ENCODE measurements around the gene COL20A1. TPM values are rescaled to one million over a fixed set of nuclear protein-coding genes. Genes with fewer than 3 reads are reported as not detected.

Gene COL20A1
- total RNA-seq, 2 donors from 2014 or later: 0.50 to 0.58 TPM

- Mint-ChIP-seq H3K9me3 (no peaks in the 10 kb centered on the region), H3K4me3 (no peak overlapping the region), H3K36me3 (ENCODE audit: insufficient read depth in 2 of 2) (no peaks in the 10 kb centered on the region), H3K27me3 (ENCODE audit: low read depth) (peaks cover 2% of the 10 kb centered on the region), H3K4me1 (ENCODE audit: low read depth) (no peaks in the 10 kb centered on the region), H3K27ac (no peak overlapping the region)
- ATAC-seq (replicated peaks in 1 of 2) (no peak), DNase-seq (no peak)
Measured at GRCh38 chr20:63293871-63294535, 1.0 kb downstream of the COL20A1 start.

GRCh38 chr20:63294536-63294900, 1.5 kb downstream of the COL20A1 start:
- peaks cover 6% of the 10 kb centered on the region for H3K27me3 Mint-ChIP-seq (ENCODE audit: low read depth)
- H3K4me1 Mint-ChIP-seq (ENCODE audit: low read depth): no peaks in the 10 kb centered on the region
- ATAC-seq (replicated peaks in 1 of 2) (no peak), DNase-seq (no peak)
- H3K36me3 Mint-ChIP-seq (ENCODE audit: insufficient read depth in 2 of 2): no peaks in the 10 kb centered on the region
- no peak overlapping the region for H3K4me3 Mint-ChIP-seq
- no peak overlapping the region for H3K27ac Mint-ChIP-seq
- no peaks in the 10 kb centered on the region for H3K9me3 Mint-ChIP-seq

GRCh38 chr20:63295018-63295417, 2.0 kb downstream of the COL20A1 start:
- H3K36me3 Mint-ChIP-seq (ENCODE audit: insufficient read depth in 2 of 2): no peaks in the 10 kb centered on the region
- ATAC-seq (replicated peaks in 1 of 2) (no peak), DNase-seq (no peak)
- H3K4me1 Mint-ChIP-seq (ENCODE audit: low read depth): no peaks in the 10 kb centered on the region
- H3K9me3 Mint-ChIP-seq: no peaks in the 10 kb centered on the region
- no peak overlapping the region for H3K4me3 Mint-ChIP-seq
- H3K27ac Mint-ChIP-seq: no peak overlapping the region
- peaks cover 6% of the 10 kb centered on the region for H3K27me3 Mint-ChIP-seq (ENCODE audit: low read depth)

- no peaks in the 10 kb centered on the region for H3K4me1 Mint-ChIP-seq (ENCODE audit: low read depth)
- DNase-seq: no peak
- H3K27ac Mint-ChIP-seq: no peak overlapping the region
- H3K36me3 Mint-ChIP-seq (ENCODE audit: insufficient read depth in 2 of 2): no peaks in the 10 kb centered on the region
- peak; percentile 14 to 24 for ATAC-seq (replicated peaks in 1 of 2)
- no peaks in the 10 kb centered on the region for H3K9me3 Mint-ChIP-seq
- peaks cover 6% of the 10 kb centered on the region for H3K27me3 Mint-ChIP-seq (ENCODE audit: low read depth)
- H3K4me3 Mint-ChIP-seq: peak overlapping the region in 1 of 2 donors; percentile 17
Measured at GRCh38 chr20:63295422-63295821, 2.4 kb downstream of the COL20A1 start.

GRCh38 chr20:63295846-63296245, 2.9 kb downstream of the COL20A1 start:
- Mint-ChIP-seq H3K4me3 (peak overlapping the region in 1 of 2 donors; percentile 17), H3K36me3 (ENCODE audit: insufficient read depth in 2 of 2) (no peaks in the 10 kb centered on the region), H3K4me1 (ENCODE audit: low read depth) (no peaks in the 10 kb centered on the region), H3K9me3 (no peaks in the 10 kb centered on the region), H3K27me3 (ENCODE audit: low read depth) (peaks cover 9% of the 10 kb centered on the region), H3K27ac (no peak overlapping the region)
- peak; percentile 6 to 7 for ATAC-seq (replicated peaks in 1 of 2)
- DNase-seq: no peak

GRCh38 chr20:63296531-63297299, 3.7 kb downstream of the COL20A1 start:
- Mint-ChIP-seq H3K36me3 (ENCODE audit: insufficient read depth in 2 of 2) (no peaks in the 10 kb centered on the region), H3K9me3 (peaks cover 0 to 4% of the 10 kb centered on the region in 2 donors), H3K27ac (no peak overlapping the region), H3K27me3 (ENCODE audit: low read depth) (peaks cover 15% of the 10 kb centered on the region), H3K4me3 (no peak overlapping the region), H3K4me1 (ENCODE audit: low read depth) (no peaks in the 10 kb centered on the region)
- ATAC-seq (replicated peaks in 1 of 2): no peak
- no peak for DNase-seq

GRCh38 chr20:63297371-63297781, 4.4 kb downstream of the COL20A1 start:
- no peaks in the 10 kb centered on the region for H3K36me3 Mint-ChIP-seq (ENCODE audit: insufficient read depth in 2 of 2)

GRCh38 chr20:63297796-63298572, 5.0 kb downstream of the COL20A1 start:
- no peaks in the 10 kb centered on the region for H3K4me1 Mint-ChIP-seq (ENCODE audit: low read depth)
- H3K36me3 Mint-ChIP-seq (ENCODE audit: insufficient read depth in 2 of 2): peaks cover 0 to 2% of the 10 kb centered on the region in 2 donors
- H3K4me3 Mint-ChIP-seq: no peak overlapping the region
- H3K9me3 Mint-ChIP-seq: peaks cover 0 to 4% of the 10 kb centered on the region in 2 donors
- ATAC-seq (replicated peaks in 1 of 2) (no peak), DNase-seq (no peak)
- peaks cover 24% of the 10 kb centered on the region for H3K27me3 Mint-ChIP-seq (ENCODE audit: low read depth)
- no peak overlapping the region for H3K27ac Mint-ChIP-seq

More at GRCh38 chr20:63297371-63297781, 4.4 kb downstream of the COL20A1 start:
- peaks cover 18% of the 10 kb centered on the region for H3K27me3 Mint-ChIP-seq (ENCODE audit: low read depth)
- no peak overlapping the region for H3K27ac Mint-ChIP-seq
- no peak overlapping the region for H3K4me3 Mint-ChIP-seq
- ATAC-seq (replicated peaks in 1 of 2): no peak
- H3K9me3 Mint-ChIP-seq: peaks cover 0 to 4% of the 10 kb centered on the region in 2 donors
- no peaks in the 10 kb centered on the region for H3K4me1 Mint-ChIP-seq (ENCODE audit: low read depth)
- no peak for DNase-seq

- peaks cover 24% of the 10 kb centered on the region for H3K27me3 Mint-ChIP-seq (ENCODE audit: low read depth)
- H3K36me3 Mint-ChIP-seq (ENCODE audit: insufficient read depth in 2 of 2): peaks cover 0 to 2% of the 10 kb centered on the region in 2 donors
- peaks cover 0 to 4% of the 10 kb centered on the region in 2 donors for H3K9me3 Mint-ChIP-seq
- no peak for ATAC-seq (replicated peaks in 1 of 2)
- no peak overlapping the region for H3K4me3 Mint-ChIP-seq
- no peak for DNase-seq
- H3K4me1 Mint-ChIP-seq (ENCODE audit: low read depth): no peaks in the 10 kb centered on the region
- H3K27ac Mint-ChIP-seq: no peak overlapping the region
Measured at GRCh38 chr20:63298731-63299312, 5.8 kb downstream of the COL20A1 start.

GRCh38 chr20:63301671-63302070, 8.7 kb downstream of the COL20A1 start:
- H3K27ac Mint-ChIP-seq: no peak overlapping the region

GRCh38 chr20:63303095-63303666, 10.2 kb downstream of the COL20A1 start:
- H3K4me1 Mint-ChIP-seq (ENCODE audit: low read depth): no peaks in the 10 kb centered on the region
- no peak for ATAC-seq (replicated peaks in 1 of 2)
- peaks cover 24% of the 10 kb centered on the region for H3K27me3 Mint-ChIP-seq (ENCODE audit: low read depth)
- no peak overlapping the region for H3K27ac Mint-ChIP-seq
- DNase-seq: no peak
- peaks cover 0 to 2% of the 10 kb centered on the region in 2 donors for H3K36me3 Mint-ChIP-seq (ENCODE audit: insufficient read depth in 2 of 2)
- H3K9me3 Mint-ChIP-seq: peaks cover 0 to 4% of the 10 kb centered on the region in 2 donors
- no peak overlapping the region for H3K4me3 Mint-ChIP-seq

More at GRCh38 chr20:63301671-63302070, 8.7 kb downstream of the COL20A1 start:
- no peak for ATAC-seq (replicated peaks in 1 of 2)
- DNase-seq: no peak
- Mint-ChIP-seq H3K4me3 (no peak overlapping the region), H3K27me3 (ENCODE audit: low read depth) (peaks cover 24% of the 10 kb centered on the region), H3K36me3 (ENCODE audit: insufficient read depth in 2 of 2) (peaks cover 0 to 2% of the 10 kb centered on the region in 2 donors), H3K4me1 (ENCODE audit: low read depth) (no peaks in the 10 kb centered on the region), H3K9me3 (peaks cover 0 to 4% of the 10 kb centered on the region in 2 donors)

- Mint-ChIP-seq H3K27me3 (ENCODE audit: low read depth) (peaks cover 19% of the 10 kb centered on the region), H3K9me3 (peaks cover 0 to 4% of the 10 kb centered on the region in 2 donors), H3K4me1 (ENCODE audit: low read depth) (no peaks in the 10 kb centered on the region), H3K4me3 (no peak overlapping the region), H3K27ac (no peak overlapping the region), H3K36me3 (ENCODE audit: insufficient read depth in 2 of 2) (peaks cover 0 to 2% of the 10 kb centered on the region in 2 donors)
- ATAC-seq (replicated peaks in 1 of 2): no peak
- DNase-seq: no peak
Measured at GRCh38 chr20:63305393-63305792, 12.4 kb downstream of the COL20A1 start.
